GM18868 (cell line): Measurements from ENCODE around the gene CWC15.
"Not testable (repeated sequence)": the region's sequence is repeated elsewhere in the genome, so short reads cannot be mapped to it uniquely, and the experiment has no call there.

Experiments
- ATAC-seq: cut with Tn5 transposase; IDR thresholded peaks from one replicate; pipeline ENCODE4 v1.9.1; 2021; ENCODE audit warnings: mild to moderate bottlenecking, moderate library complexity; ENCODE audit not compliant: unreplicated experiment

The CWC15 gene

GRCh38 chr11:94922321-94923003 lies 50.9 kb downstream of the CWC15 start:
- peak; percentile 35 for ATAC-seq

- no peak for ATAC-seq
Measured at GRCh38 chr11:94920311-94920710, 53.0 kb downstream of the CWC15 start.

GRCh38 chr11:94913718-94914394 lies 59.5 kb downstream of the CWC15 start:
- ATAC-seq, result not testable (repeated sequence)

GRCh38 chr11:94912806-94913205 lies 60.5 kb downstream of the CWC15 start:
- no peak for ATAC-seq
